CD4-positive, alpha-beta T cell (primary cell): ENCODE data around the gene ZMYND11. TPM values are rescaled to one million over a fixed set of nuclear protein-coding genes. Genes with fewer than 3 reads are reported as not detected.

Experiments used
- ATAC-seq: fragments of 200-7000 bp; cut with Tn5 transposase; one replicate; pipeline ENCODE4 v1.10.0; 2022; ENCODE audit warnings: mild to moderate bottlenecking; ENCODE audit not compliant: poor library complexity
- CTCF ChIA-PET: fragments of 350-600 bp; sonication (Branson Sonifier 250); formaldehyde crosslinking; loops from one replicate; lab custom pipeline; 2021; ENCODE audit warnings: antibody characterized with exemption, inconsistent platforms; lab: Charles Lee
- POLR2A ChIA-PET: fragments of 350-600 bp; sonication (Branson Sonifier 250); formaldehyde crosslinking; loops from one replicate; lab custom pipeline; 2021; ENCODE audit warnings: antibody characterized with exemption, inconsistent platforms; lab: Charles Lee
- DNase-seq, 14 experiments: peaks; one replicate each; pipeline ENCODE4 v3.0.0-alpha.2; 2013 to 2020; ENCODE audit warnings: mixed read lengths in 2 of 14
- H3K27ac ChIP-seq, 2 donors: one replicate each; pipeline versions ENCODE4 v1.5.1 to v1.7.0; 2013; ENCODE audit warnings: low read length in 2 of 2, low read depth in 1 of 2, mild to moderate bottlenecking in 1 of 2
- H3K27me3 ChIP-seq, 2 experiments: 1 replicate in 1 of 2; 2 replicates in 1 of 2; pipeline versions ENCODE4 v1.6.1 to v1.7.0; 2013; ENCODE audit warnings: low read length in 2 of 2, control low read depth in 1 of 2, mild to moderate bottlenecking in 1 of 2, moderate library complexity in 1 of 2; ENCODE audit not compliant: insufficient read depth in 2 of 2, control insufficient read depth in 1 of 2
- H3K36me3 ChIP-seq: one replicate; pipeline ENCODE4 v1.6.1; 2013; ENCODE audit warnings: low read length, control low read depth; ENCODE audit not compliant: insufficient read depth
- H3K4me1 ChIP-seq: one replicate; pipeline ENCODE4 v1.6.1; 2013; ENCODE audit warnings: low read length, control low read depth; ENCODE audit not compliant: insufficient read depth
- H3K4me3 ChIP-seq: one replicate; pipeline ENCODE4 v1.5.1; 2013; ENCODE audit warnings: mild to moderate bottlenecking, low read length, moderate library complexity
- H3K9me3 ChIP-seq, 2 experiments: 1 replicate in 1 of 2; 2 replicates in 1 of 2; pipeline versions ENCODE4 v1.6.1 to v1.7.0; 2013; ENCODE audit warnings: low read length in 2 of 2, mild to moderate bottlenecking in 2 of 2, control low read depth in 1 of 2, moderate library complexity in 1 of 2; ENCODE audit not compliant: control insufficient read depth in 1 of 2, insufficient read depth in 1 of 2
- H3K27ac Mint-ChIP-seq: one replicate; pipeline ENCODE4 v1.8.0; 2020; ENCODE audit warnings: mixed read lengths
- H3K27me3 Mint-ChIP-seq: one replicate; pipeline ENCODE4 v1.8.0; 2021; ENCODE audit warnings: mixed read lengths
- H3K36me3 Mint-ChIP-seq: one replicate; pipeline ENCODE4 v1.8.0; 2021; ENCODE audit warnings: low read depth, mixed read lengths
- H3K4me1 Mint-ChIP-seq: one replicate; pipeline ENCODE4 v1.8.0; 2021; ENCODE audit warnings: low read depth, mixed read lengths
- H3K4me3 Mint-ChIP-seq: one replicate; pipeline ENCODE4 v1.8.0; 2020; ENCODE audit warnings: mild to moderate bottlenecking, mixed read lengths
- H3K9me3 Mint-ChIP-seq: one replicate; pipeline ENCODE4 v1.8.0; 2020; ENCODE audit warnings: mixed read lengths
- intact Hi-C, 2 experiments: fragments of 100-400 bp; cut with DNase I in 1 of 2; cut with micrococcal nuclease in 1 of 2; formaldehyde crosslinking; loops; one replicate each; pipeline versions ENCODE4 v1.15.1 to v1.9.0; 2023 to 2025; cut with DNase I, micrococcal nuclease
- total RNA-seq, 174 experiments: library from RNA in 2 of 174; stranded (reverse) in 2 of 174; gene quantifications; one replicate each; pipeline ENCODE4 v1.2.3 and lab custom pipeline; 2021 to 2026
- TF ChIP-seq, protein P1 (sequence below): fragments of 200-600 bp; IDR thresholded peaks from one replicate; pipeline ENCODE4 v1.8.0; 2022; ENCODE audit warnings: antibody characterized with exemption, mild to moderate bottlenecking

ZMYND11 gene
- total RNA-seq, 2 experiments from 2014 or later: 19.9 to 22.2 TPM

GRCh38 chr10:178723-179122 lies 43.5 kb downstream of the ZMYND11 start:
- Histone ChIP-seq H3K27me3 (no peaks in the 10 kb centered on the region), H3K36me3 (peaks cover 21% of the 10 kb centered on the region), H3K27ac (no peak overlapping the region), H3K4me1 (no peaks in the 10 kb centered on the region), H3K9me3 (no peaks in the 10 kb centered on the region), H3K4me3 (no peak overlapping the region)
- Mint-ChIP-seq H3K27me3 (no peaks in the 10 kb centered on the region), H3K27ac (no peak overlapping the region), H3K4me3 (no peak overlapping the region), H3K4me1 (peaks cover 23% of the 10 kb centered on the region), H3K9me3 (peaks cover 3% of the 10 kb centered on the region), H3K36me3 (peaks cover 43% of the 10 kb centered on the region)
- POLR2A ChIA-PET: no interaction called here
- intact Hi-C loops: no loop called here
- TF ChIP-seq, protein P1, sequence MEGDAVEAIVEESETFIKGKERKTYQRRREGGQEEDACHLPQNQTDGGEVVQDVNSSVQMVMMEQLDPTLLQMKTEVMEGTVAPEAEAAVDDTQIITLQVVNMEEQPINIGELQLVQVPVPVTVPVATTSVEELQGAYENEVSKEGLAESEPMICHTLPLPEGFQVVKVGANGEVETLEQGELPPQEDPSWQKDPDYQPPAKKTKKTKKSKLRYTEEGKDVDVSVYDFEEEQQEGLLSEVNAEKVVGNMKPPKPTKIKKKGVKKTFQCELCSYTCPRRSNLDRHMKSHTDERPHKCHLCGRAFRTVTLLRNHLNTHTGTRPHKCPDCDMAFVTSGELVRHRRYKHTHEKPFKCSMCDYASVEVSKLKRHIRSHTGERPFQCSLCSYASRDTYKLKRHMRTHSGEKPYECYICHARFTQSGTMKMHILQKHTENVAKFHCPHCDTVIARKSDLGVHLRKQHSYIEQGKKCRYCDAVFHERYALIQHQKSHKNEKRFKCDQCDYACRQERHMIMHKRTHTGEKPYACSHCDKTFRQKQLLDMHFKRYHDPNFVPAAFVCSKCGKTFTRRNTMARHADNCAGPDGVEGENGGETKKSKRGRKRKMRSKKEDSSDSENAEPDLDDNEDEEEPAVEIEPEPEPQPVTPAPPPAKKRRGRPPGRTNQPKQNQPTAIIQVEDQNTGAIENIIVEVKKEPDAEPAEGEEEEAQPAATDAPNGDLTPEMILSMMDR: no peak
- DNase-seq: no peak
- CTCF ChIA-PET: no interaction called here
- no peak for ATAC-seq

DNA sequence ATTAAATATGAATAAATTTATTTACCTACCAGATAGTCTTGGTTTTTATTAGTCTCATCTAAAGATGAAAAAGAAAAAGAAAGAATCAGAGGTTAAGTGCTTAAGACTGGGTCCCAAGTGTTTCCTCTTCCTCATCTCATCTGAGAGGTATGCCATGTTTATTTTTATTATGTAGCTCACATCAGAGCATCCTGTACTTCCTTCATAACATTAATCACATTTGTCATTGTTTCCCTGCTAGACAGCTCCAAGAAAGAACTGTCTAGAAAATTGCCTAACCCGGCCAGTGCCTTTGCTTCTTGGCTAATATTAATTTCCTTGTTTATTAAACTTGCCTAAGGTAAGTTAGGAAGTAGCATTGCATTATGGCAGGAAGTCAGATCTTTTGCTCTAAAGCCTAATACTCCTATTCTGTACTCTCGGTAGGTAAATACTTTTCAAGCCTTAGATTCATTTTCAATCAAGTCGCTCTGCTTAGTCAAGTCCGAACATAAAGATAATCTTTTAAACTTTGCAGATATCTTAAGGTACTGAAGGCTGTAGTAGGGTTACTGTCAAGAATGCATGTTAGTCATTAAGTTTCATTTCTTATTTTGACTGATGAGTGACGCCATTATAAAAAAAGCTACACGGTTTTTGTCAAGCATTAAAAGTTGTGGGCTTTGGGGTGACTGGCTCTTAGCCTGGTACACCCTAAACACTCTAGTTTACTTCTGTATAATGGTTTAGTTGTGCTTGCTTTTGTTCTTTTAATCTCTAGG lies 47.4 kb downstream of the ZMYND11 start:
- no peaks in the 10 kb centered on the region for H3K9me3 ChIP-seq
- no peaks in the 10 kb centered on the region for H3K4me1 ChIP-seq
- DNase-seq (no peak), ATAC-seq (no peak)
- Mint-ChIP-seq H3K27me3 (no peaks in the 10 kb centered on the region), H3K9me3 (peaks cover 7% of the 10 kb centered on the region), H3K4me3 (no peak overlapping the region), H3K27ac (no peak overlapping the region), H3K36me3 (peaks cover 64% of the 10 kb centered on the region), H3K4me1 (peaks cover 13% of the 10 kb centered on the region)
- peaks cover 21% of the 10 kb centered on the region for H3K36me3 ChIP-seq
- no peak overlapping the region for H3K27ac ChIP-seq
- intact Hi-C loops: no loop called here
- ChIA-PET POLR2A (no interaction called here), CTCF (interaction anchor here (1.1 kb wide), 1 partner anchor 41 kb away, joined by 3 read pairs; no protein-coding TSS in a partner anchor)
- no peak overlapping the region for H3K4me3 ChIP-seq
- no peaks in the 10 kb centered on the region for H3K27me3 ChIP-seq
- TF ChIP-seq, protein P1: no peak

GRCh38 chr10:184174-184573 lies 48.9 kb downstream of the ZMYND11 start:
- no peak overlapping the region for H3K4me3 Mint-ChIP-seq
- Histone ChIP-seq H3K27me3 (no peaks in the 10 kb centered on the region), H3K36me3 (peaks cover 21% of the 10 kb centered on the region), H3K4me3 (no peak overlapping the region), H3K27ac (no peak overlapping the region), H3K9me3 (no peaks in the 10 kb centered on the region), H3K4me1 (no peaks in the 10 kb centered on the region)
- H3K36me3 Mint-ChIP-seq: peaks cover 70% of the 10 kb centered on the region
- no peak for ATAC-seq
- H3K4me1 Mint-ChIP-seq: peaks cover 13% of the 10 kb centered on the region
- intact Hi-C loops: no loop called here
- CTCF ChIA-PET: no interaction called here
- POLR2A ChIA-PET: no interaction called here
- H3K9me3 Mint-ChIP-seq: peaks cover 7% of the 10 kb centered on the region
- DNase-seq: no peak
- TF ChIP-seq, protein P1: no peak
- H3K27ac Mint-ChIP-seq: no peak overlapping the region
- no peaks in the 10 kb centered on the region for H3K27me3 Mint-ChIP-seq
